ENCODE results near the gene HS2ST1.
"Not testable (repeated sequence)": the region's sequence is repeated elsewhere in the genome, so short reads cannot be mapped to it uniquely, and the experiment has no call there.

HS2ST1 gene

GRCh38 chr1:86981482-86982213 is 67.2 kb downstream of the HS2ST1 start:
- DNase-seq (ENCODE audit: low spot score) = no peak
- H3K27ac ChIP-seq = no peak overlapping the region
- no peak for TF ChIP-seq CTCF (IDR thresholded peaks at IDR 0.05)
- H3K4me3 ChIP-seq = no peak overlapping the region

- DNase-seq (ENCODE audit: low spot score); H3K4me3 ChIP-seq; H3K27ac ChIP-seq: not testable (repeated sequence)
Observed at GRCh38 chr1:86983677-86984076, 69.2 kb downstream of the HS2ST1 start.

GRCh38 chr1:86987446-86987845 is 73.0 kb downstream of the HS2ST1 start:
- no peak for DNase-seq (ENCODE audit: low spot score)
- Histone ChIP-seq H3K4me3 (no peak overlapping the region), H3K27ac (no peak overlapping the region)
- no peak for TF ChIP-seq CTCF (IDR thresholded peaks at IDR 0.05)

GRCh38 chr1:86988835-86989234 is 74.4 kb downstream of the HS2ST1 start:
- no peak overlapping the region for H3K4me3 ChIP-seq
- H3K27ac ChIP-seq = no peak overlapping the region
- DNase-seq (ENCODE audit: low spot score) = no peak
- no peak for TF ChIP-seq CTCF (IDR thresholded peaks at IDR 0.05)

GRCh38 chr1:86989690-86990089 is 75.3 kb downstream of the HS2ST1 start:
- not testable (repeated sequence) for H3K4me3 ChIP-seq; H3K27ac ChIP-seq; DNase-seq (ENCODE audit: low spot score)

- H3K4me3 ChIP-seq = no peak overlapping the region
- no peak for DNase-seq (ENCODE audit: low spot score)
- no peak for TF ChIP-seq CTCF (IDR thresholded peaks at IDR 0.05)
- H3K27ac ChIP-seq = no peak overlapping the region
Observed at GRCh38 chr1:86990826-86991225, 76.4 kb downstream of the HS2ST1 start.

- TF ChIP-seq CTCF (IDR thresholded peaks at IDR 0.05) = no peak
- DNase-seq (ENCODE audit: low spot score) = no peak
- Histone ChIP-seq H3K27ac (no peak overlapping the region), H3K4me3 (no peak overlapping the region)
Observed at GRCh38 chr1:86991549-86992186, 77.2 kb downstream of the HS2ST1 start.

GRCh38 chr1:86992861-86993260 is 78.4 kb downstream of the HS2ST1 start:
- DNase-seq (ENCODE audit: low spot score) = no peak
- no peak overlapping the region for H3K27ac ChIP-seq
- no peak overlapping the region for H3K4me3 ChIP-seq
- no peak for TF ChIP-seq CTCF (IDR thresholded peaks at IDR 0.05)
